GM12891 (cell line): ENCODE data around the gene GLIS1.

Experiments used
- DNase-seq: peaks from one replicate; pipeline ENCODE4 v3.0.0; 2011; ENCODE audit warnings: low spot score; ENCODE audit not compliant: insufficient read length
- FAIRE-seq: peaks from 2 replicates; lab custom pipeline; 2011; peaks lifted over from hg19 to GRCh38; lab: Jason Lieb, UNC
- PAX5 ChIP-seq: IDR thresholded peaks from 2 replicates; pipeline ENCODE4 v1.6.1; 2011; ENCODE audit warnings: low read length, moderate library complexity, mild to moderate bottlenecking; ENCODE audit not compliant: insufficient read depth, severe bottlenecking
- POLR2A ChIP-seq: IDR thresholded peaks from 2 replicates; pipeline ENCODE4 v1.6.1; 2011; ENCODE audit warnings: low read depth, low read length, control low read depth
- POLR2AphosphoS5 ChIP-seq: IDR thresholded peaks from 2 replicates; pipeline ENCODE4 v1.6.1; 2011; ENCODE audit warnings: low read depth, low read length, control low read depth
- POU2F2 ChIP-seq: IDR thresholded peaks from 2 replicates; pipeline ENCODE4 v1.6.1; 2011; ENCODE audit warnings: low read depth, mild to moderate bottlenecking, control low read depth, low read length, moderate library complexity
- SPI1 ChIP-seq: IDR thresholded peaks from 2 replicates; pipeline ENCODE4 v1.6.1; 2011; ENCODE audit warnings: low read depth, low read length, control low read depth
- TAF1 ChIP-seq: IDR thresholded peaks from 2 replicates; pipeline ENCODE4 v1.6.1; 2011; ENCODE audit warnings: low read depth, low read length, control low read depth

Gene GLIS1

GRCh38 chr1:53689223-53689622, 49.7 kb downstream of the GLIS1 start:
- TF ChIP-seq TAF1 (no peak), POU2F2 (no peak), POLR2AphosphoS5 (no peak), SPI1 (no peak), PAX5 (no peak), POLR2A (no peak)
- FAIRE-seq (no peak), DNase-seq (no peak)

GRCh38 chr1:53688381-53689102, 50.4 kb downstream of the GLIS1 start:
- TF ChIP-seq POLR2AphosphoS5 = no peak
- TF ChIP-seq TAF1 = no peak
- no peak for TF ChIP-seq SPI1
- no peak for TF ChIP-seq PAX5
- no peak for TF ChIP-seq POU2F2
- no peak for TF ChIP-seq POLR2A
- FAIRE-seq (no peak), DNase-seq (no peak)

GRCh38 chr1:53687901-53688300, 51.1 kb downstream of the GLIS1 start:
- no peak for DNase-seq
- FAIRE-seq = no peak
- no peak for TF ChIP-seq TAF1
- no peak for TF ChIP-seq POU2F2
- no peak for TF ChIP-seq POLR2A
- TF ChIP-seq POLR2AphosphoS5 = no peak

GRCh38 chr1:53687426-53687825, 51.5 kb downstream of the GLIS1 start:
- TF ChIP-seq PAX5 (no peak), POLR2A (no peak), POU2F2 (no peak), TAF1 (no peak), POLR2AphosphoS5 (no peak), SPI1 (no peak)
- no peak for DNase-seq
- FAIRE-seq = no peak

- FAIRE-seq (no peak), DNase-seq (no peak)
- no peak for TF ChIP-seq SPI1
- TF ChIP-seq POLR2AphosphoS5 = no peak
- no peak for TF ChIP-seq POLR2A
- TF ChIP-seq PAX5 = no peak
- no peak for TF ChIP-seq TAF1
- no peak for TF ChIP-seq POU2F2
Measured at GRCh38 chr1:53686965-53687267, 52.0 kb downstream of the GLIS1 start.

- TF ChIP-seq PAX5 = no peak
- no peak for TF ChIP-seq POLR2AphosphoS5
- TF ChIP-seq SPI1 = no peak
- no peak for TF ChIP-seq TAF1
- TF ChIP-seq POLR2A = no peak
- TF ChIP-seq POU2F2 = no peak
- FAIRE-seq (no peak), DNase-seq (no peak)
Measured at GRCh38 chr1:53686091-53686964, 52.6 kb downstream of the GLIS1 start.

- DNase-seq = no peak
- no peak for FAIRE-seq
- TF ChIP-seq POU2F2 (no peak), POLR2A (no peak), SPI1 (no peak), TAF1 (no peak), PAX5 (no peak), POLR2AphosphoS5 (no peak)
Measured at GRCh38 chr1:53685272-53686051, 53.5 kb downstream of the GLIS1 start.

GRCh38 chr1:53684741-53685140, 54.2 kb downstream of the GLIS1 start:
- FAIRE-seq = no peak

More at GRCh38 chr1:53684741-53685140, 54.2 kb downstream of the GLIS1 start:
- no peak for DNase-seq
- no peak for TF ChIP-seq PAX5
- TF ChIP-seq POLR2A = no peak
- no peak for TF ChIP-seq TAF1
